ENCODE measurements around the gene RAB6D. TPM values are rescaled to one million over a fixed set of nuclear protein-coding genes. Genes with fewer than 3 reads are reported as not detected.
"Not testable (repeated sequence)": the region's sequence is repeated elsewhere in the genome, so short reads cannot be mapped to it uniquely, and the experiment has no call there.

RAB6D gene
- total RNA-seq (2014; rRNA removed; shearing (Covaris generic)): not detected in 2 replicates

DNA sequence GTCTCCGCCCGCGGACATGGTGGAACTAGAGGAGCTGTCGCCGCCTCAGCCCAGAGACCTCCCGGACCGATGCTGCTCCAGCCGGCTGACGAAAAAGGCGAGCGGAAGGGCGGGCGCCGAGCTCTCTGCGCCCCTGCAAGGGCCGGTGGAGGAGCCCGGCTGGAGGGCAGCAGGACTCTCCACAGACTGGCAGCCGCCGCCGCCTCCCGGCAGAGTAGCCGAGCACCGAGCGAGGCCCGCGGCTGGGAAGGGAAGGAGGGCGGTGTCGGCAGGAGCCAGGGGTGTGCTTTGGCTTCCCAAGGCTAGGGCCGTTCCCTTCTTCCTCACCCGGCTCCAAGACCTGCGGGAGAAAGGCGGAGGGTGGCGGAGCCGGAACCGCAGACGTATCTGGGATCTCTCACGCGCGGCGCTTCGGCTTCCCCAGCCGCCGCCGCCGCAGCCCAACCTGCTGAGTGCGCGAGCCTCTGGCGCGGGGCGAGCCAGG lies at the start of gene RAB6D:
Gene RAB6D (minus strand): TSS at position 466 of the 484 bp plus-strand sequence. CDS start 448 bp downstream, at position 18.
- not testable (repeated sequence) for DNase-seq (ENCODE audit: low read depth)

DNA sequence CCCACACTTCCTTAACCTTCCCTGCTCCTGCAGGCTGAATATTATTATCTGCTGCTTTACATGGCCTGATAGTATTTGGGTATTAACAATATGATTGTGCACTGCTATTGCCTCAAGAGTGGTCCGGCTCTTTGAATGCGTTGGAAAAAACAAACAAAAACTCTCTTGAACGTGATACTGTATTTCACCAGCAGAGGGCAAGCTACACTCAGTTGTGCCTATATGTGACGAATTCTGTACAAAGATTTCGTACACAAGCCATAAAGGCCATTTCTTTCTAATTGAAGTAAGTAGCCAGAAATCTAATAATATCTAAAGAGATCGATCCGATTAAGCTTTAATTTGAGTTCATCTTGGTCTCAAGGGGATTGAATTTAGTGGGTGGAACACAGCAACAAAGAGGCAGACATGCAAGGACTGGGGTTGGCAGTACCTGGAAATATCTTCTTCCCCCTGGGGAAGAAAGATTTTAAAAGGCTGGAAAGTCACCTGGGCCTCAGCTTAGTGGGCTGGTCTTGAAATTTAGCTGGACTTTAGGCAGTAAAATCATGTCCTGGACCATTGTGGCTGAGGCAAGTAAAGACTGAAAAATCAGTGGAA lies 49.3 kb upstream of the RAB6D start:
- DNase-seq (ENCODE audit: low read depth): peak; percentile 43

DNA sequence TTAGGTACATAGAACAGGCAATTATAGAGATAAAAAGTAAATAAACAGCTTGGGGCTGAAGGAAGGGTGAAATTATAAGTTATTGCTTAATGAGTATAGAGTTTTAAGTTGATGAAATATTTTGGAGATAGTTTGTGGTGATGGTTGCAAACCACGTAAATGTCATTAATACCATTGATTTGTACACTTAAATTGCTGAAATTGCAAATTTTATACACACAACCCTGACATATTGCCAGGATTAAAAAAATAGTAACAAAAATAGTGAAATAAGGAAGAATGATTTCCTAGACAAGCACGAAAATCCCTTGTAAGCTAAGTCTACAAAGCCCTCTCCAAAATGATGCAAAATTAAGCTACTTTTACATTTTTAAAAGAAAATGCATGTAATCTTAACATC lies 46.2 kb upstream of the RAB6D start:
- no peak for DNase-seq (ENCODE audit: low read depth)

DNA sequence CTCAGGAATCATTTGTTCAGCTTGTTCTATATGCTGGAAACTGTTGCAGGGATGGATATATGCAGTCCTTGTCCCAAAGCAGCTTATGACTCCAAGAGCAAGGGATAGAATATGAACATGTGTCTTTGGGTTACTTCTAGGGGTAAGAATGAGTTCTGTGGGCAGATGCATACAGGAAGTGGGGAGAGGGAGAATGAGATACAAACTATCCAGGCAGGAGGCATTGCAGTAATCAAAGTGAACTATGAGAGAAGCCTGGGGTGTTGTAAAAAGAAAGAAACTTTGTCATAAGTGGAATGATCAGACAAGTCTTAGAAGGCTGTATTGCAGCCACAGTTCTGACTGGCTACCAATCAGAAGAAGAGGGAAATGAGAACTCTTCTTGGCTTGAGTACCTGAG lies 44.8 kb upstream of the RAB6D start:
- no peak for DNase-seq (ENCODE audit: low read depth)

DNA sequence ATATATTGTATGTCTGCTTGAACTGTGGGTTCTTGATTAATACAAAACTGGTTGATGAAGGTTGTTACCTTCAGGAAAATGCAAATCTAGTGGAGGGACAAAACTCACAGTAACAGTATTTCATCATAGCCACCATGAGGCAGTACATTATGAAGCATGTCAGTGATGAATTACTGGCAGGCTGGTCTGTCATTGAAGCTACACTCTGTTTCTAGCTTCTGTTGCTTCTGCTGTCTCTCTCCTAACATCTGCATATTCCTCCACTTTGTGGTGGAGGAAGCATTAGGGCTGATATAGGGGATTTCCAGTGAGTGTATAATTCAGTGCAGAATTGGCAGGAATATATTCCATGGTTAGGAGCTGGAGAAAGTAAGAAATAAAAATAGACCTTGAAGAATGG lies 44.2 kb upstream of the RAB6D start:
- no peak for DNase-seq (ENCODE audit: low read depth)

DNA sequence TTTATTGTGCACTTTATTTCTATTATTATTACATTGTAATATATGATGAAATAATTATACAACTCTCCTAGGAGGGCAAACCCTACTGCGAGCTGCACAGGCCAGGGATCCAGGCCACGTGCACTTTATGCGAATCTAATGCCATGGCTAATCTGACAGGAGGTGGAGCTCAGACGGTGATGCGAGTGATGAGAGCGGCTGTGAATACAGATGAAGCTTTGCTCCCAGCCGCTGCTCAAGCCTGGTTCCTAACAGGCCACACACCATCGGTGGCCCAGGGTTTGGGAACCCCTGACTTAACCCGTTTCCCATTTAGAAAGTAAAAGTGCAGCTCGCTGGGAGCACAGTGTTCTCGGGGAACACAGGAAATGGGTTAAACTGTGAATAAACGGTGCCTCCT lies 40.8 kb upstream of the RAB6D start:
- no peak for DNase-seq (ENCODE audit: low read depth)

DNA sequence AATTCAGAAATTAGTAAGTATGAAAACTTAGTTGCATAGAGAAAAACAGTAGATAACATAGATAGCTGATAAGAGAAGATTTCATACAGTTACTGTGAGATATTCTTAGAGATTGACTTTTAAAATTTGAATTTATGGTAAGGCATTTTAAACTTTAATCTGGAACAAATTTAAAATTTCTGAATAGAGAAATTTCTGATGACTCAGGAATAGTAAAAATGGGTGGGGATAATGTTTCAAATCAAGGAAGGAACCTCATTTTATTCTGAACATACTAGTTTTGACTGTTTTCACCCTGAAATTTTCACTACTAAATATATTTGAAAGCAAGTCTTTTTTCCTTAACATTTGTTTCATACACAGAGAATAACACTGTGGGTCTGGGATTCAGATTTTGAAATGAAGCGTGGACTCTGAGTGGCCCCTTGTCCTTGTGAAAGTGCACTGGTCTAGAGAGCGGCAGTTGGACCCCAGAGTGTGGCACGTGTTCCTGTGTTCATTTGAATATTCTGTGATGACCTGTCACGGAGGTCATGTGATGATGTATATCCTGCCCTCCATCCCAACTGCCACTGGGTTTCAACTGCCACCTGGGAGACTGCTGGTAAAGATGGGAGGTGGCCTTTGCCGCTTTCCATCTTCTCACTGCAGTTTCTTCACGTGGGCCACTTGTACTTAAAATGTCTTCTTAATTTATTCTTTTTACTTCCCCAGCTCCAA lies 38.5 kb upstream of the RAB6D start:
- DNase-seq (ENCODE audit: low read depth): no peak

DNA sequence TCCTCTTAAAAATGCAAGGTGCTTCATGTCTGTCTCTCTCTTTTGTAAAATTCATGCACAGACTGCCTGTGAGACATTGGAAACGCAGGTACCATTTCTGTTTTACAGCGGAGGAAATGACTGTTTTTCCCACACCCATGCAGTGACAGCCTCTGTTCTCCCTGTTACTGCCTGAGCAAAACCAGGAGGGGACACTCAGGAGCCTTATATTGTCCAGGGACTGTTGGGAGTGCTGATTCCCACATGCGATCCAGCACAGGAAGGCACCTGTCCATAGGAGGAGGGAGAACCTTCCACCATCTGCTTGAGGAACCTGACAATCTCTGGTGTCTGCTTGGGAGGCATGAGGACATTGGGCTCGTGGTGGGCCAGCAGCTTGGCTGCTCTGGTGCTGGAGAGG lies 36.9 kb upstream of the RAB6D start:
- no peak for DNase-seq (ENCODE audit: low read depth)

DNA sequence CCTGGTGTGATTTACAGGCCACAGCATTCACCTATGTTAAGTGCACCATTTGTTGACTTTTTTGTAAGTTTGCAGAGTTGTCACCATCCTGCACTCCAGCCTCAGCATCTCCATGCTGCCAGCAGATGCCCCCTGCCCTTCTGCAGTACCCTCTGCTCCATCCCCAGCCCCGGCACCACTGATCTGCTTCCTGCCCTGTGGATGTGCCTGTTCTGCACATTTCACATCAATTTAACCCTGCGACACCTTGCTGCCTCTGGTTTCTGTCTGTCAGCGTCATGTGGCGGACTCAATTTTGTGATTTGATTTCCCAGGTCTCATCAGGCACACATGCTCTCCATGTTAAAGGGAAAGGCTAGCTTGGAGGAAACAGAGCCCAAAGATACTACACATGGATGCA lies 36.5 kb upstream of the RAB6D start:
- not testable (repeated sequence) for DNase-seq (ENCODE audit: low read depth)

DNA sequence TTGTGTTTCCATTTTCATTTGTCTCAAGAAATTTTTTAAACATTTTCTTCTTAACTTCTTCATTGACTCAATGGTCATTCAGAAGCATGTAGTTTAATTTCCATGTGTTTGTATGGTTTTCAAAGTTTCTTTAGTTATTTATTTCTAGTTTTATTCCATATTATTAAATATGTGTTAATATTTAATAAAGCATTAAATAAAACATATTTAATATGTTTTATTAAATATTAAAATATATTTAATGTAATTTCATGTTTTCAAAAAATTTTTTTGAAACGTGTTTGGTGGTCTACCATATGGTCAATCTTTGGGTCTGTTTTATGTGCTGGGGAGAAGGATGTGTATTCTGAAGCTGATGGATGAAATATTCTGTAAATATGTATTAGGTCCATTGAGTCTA lies 32.2 kb upstream of the RAB6D start:
- not testable (repeated sequence) for DNase-seq (ENCODE audit: low read depth)

DNA sequence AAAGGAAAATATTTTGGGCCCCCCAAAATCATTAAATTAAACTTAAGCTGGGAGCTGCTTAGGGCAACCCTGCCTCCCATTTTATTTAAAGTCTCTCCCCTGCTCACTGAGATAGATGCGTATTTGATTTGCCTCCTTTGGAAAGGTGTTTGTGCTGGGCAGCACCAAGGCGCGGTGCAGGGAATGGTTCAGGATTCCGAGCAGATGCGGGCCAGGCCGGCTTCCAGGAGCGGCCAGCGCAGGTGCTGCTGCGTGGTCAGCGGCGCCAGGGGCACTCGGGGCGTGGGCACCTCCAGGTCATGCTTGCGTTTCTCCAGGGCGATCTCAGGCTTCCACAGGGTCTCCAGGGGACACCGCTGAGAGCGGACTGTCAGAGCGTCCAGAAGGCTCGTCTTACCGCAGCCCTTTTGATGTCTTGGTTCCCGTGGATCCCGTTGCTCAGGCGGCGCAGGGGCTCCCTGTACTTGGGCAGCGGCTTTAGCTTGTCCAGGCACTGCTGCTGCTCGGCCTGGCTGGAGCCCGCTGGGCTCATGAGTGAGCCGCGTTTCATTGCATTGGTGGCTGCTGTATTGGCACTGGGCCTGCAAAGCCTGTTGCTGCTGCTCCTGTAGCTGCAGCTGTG lies 31.2 kb upstream of the RAB6D start:
- not testable (repeated sequence) for DNase-seq (ENCODE audit: low read depth)

DNA sequence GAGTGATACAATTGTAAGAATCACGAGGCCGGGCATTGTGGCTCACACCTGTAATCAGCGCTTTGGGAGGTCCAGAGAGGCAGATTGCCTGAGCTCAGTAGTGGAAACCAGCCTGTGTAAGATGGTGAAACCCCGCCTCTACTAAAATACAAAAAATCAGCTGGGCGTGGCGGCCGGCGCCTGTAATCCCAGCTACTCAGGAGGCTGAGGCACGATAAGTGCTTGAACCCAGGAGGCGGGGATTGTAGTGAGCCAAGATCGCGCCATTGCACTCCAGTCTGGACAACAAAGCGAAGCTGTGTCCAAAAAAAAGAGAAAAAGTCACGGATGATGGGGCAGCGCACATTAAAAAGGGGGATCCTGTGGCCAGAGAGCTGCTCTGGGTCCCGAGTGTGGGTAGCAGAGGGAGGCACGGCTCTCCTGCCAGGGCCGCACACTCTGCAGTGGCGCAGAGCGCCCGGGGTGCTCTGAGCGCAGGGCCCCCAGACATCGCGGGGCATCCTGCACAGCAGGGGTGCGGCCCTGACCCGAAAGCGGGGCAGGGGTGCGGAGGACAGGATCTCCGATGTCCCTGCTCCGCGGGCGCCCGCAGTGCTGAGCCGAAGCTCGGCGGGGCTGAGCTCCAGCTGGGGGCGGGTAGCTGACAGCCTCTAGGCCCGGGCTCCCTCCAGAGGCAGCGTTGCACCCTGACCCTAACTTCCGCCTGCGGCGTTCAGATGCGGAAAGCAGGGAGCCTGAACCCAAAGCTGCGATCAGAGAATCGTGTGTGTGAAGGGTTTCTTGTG lies 30.4 kb upstream of the RAB6D start:
- no peak for DNase-seq (ENCODE audit: low read depth)

DNA sequence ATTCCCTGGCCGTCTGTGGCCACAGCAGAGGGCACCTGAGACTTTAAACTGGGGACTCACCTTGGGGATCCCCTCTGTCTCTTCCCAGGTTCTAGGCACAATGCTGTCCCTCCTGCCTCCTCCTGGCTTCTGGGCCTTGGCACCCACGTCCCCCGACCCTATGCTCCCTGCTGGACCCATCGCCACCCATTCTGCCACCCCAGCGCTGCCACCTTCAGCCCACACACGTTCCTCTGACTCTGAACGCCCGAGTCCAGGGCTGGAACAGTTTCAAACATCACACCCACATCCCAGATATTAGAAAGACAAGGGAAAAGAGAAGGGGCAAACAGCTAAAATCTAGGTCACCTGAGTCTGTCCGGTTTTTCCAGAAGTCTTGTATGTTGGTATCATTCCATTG lies 28.0 kb upstream of the RAB6D start:
- DNase-seq (ENCODE audit: low read depth): not testable (repeated sequence)

DNA sequence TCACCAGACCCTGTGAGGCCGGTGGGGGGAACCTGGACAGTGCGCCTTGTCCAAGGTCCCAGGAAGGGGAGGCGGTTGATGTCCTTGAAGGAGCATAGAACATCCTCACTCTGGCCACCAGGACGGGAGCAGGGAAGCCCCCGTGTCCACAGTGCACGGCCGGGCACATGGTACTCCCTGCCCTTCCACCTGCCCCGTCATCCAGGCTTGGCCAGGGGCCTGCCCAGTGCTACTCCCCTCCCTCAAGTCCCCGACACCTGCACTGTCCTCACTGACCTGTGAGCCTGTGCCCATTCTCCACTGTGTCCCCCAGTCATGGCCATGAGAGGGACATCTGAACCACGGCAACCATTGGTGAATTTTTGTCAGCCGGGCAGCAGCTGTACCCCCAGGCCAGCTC lies 27.5 kb upstream of the RAB6D start:
- not testable (repeated sequence) for DNase-seq (ENCODE audit: low read depth)

DNA sequence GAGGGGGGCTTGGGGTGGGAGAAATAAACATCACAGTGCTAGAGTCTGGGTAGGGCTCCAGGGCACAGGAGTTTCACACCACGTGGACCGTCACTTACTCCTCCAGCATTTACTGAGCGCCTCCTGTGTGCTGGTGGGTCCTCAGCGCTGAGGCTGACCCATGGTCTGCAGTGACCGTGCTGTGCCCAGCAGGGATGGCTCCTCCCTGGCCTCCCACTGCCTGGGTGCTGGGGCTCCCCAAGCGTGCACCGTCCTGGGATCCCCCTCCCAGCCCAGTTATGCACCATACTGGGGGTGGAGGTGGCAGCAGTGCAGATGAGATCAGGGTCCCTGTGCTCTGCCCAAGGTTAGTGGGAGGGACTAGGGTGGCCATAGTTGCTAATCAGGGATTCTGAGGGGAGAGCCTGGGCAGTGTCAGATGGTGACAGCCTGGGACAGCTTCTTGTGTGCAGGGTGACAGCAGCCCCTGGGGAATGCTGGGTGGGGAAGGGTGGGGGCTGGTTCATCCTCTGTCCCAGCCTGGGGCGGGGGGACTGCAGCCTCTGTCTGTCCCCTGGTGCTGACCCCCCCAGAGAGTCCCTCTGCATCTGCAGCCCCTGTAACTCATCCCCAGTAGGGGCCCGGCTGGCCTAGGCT lies 26.6 kb upstream of the RAB6D start:
- DNase-seq (ENCODE audit: low read depth): not testable (repeated sequence)

DNA sequence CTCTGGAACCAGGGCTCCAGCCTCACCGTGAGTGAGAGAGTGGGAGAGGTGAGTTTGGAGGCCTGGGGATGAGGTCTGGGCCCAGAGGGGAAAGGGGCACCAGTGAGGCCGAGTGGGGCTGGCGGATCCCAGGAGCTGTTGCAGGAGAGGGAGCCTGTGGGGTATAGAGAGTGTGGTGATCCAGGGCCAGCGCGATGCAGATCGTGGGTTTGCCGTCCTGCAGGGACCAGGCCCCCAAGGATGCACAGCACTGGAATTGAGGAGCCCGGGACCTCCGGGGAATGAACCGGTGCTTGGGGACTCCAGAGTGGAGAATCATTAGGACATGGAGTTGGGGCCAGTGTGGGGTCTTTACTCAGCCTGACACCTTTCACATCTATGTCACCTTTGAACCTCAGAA lies 25.7 kb upstream of the RAB6D start:
- DNase-seq (ENCODE audit: low read depth): no peak

DNA sequence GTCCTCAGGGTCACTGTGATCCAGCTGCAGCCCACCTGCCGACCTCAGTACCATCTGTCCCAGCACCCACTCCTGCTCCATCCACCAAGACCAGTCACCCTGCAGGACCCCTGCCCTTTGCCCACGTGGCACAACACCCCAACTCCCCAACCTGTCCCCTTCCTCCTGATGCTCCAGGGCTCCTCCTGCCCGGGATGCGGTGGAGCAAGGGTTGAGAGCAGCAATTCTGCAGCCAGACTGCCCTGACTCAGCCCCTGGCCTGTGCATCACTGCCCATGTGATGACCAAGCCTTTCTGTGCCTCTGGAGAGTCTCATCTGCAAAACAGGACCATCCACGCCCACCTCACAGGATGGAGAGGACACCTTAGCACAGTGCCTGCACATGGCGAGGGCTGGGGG lies 24.9 kb upstream of the RAB6D start:
- DNase-seq (ENCODE audit: low read depth): not testable (repeated sequence)

DNA sequence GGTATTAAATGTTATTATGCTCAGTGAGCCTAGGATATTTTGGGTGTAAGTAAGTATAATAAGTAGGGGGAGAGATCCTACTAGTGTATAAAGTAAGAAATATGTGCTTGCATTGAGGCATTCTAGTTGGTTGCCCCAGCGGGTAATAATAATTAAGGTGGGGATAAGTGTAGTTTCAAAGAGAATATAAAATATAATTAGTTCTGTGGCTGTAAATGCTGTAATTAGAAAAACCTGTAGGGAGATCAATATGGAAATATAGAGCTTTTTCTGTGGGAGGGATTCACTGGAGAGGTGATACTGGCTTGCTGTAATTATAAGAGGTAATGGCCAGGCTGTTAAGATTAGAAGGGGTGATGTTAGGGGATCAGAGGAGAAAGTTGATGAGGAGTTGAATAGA lies 9.1 kb upstream of the RAB6D start:
- not testable (repeated sequence) for DNase-seq (ENCODE audit: low read depth)

DNA sequence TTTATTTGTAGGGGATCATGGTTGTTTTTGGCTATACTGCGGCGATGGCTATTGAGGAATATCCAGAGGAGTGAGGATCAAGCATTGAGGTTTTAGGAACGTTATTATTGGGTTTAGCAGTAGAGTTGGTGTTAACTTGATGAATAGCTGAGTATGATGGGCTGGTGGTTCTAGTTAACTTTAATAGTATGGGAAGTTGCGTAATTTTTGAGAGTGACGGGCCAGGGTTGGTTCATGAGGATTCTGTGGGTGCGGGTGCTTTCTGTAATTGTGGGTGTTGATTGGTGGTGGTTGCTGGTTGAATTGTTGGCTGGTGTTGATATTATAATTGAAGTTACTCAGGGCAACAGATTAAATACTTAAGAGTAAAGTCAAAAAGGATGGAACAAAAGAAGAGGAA lies 6.0 kb upstream of the RAB6D start:
- DNase-seq (ENCODE audit: low read depth): no peak

DNA sequence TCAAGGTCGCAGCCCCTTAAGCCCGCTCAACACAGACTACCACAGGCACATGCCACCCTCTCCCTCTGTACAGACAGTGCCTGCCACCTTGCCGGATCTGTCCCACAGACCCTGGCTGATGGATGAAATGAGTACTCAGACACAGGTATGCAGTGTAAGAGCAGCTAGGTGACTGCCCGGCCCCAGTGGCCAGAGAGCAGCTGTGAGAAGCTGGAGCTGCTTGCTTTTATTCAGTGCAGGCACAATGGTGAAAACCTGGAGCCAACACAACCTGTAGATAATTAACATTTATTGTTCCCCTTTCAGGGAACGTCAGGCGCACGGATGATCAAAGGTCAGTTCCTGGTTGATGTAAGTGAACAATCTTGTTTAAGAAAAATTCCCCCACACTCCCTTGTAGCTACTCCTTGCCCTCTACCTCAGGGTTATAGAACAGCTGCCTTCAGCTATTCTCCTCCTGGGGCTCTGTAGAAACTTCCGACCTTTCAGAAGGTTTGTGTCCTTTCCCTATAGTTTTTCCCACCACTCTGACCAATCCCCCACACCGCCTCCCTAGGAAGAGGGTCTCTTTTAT lies 4.6 kb upstream of the RAB6D start:
- not testable (repeated sequence) for DNase-seq (ENCODE audit: low read depth)

DNA sequence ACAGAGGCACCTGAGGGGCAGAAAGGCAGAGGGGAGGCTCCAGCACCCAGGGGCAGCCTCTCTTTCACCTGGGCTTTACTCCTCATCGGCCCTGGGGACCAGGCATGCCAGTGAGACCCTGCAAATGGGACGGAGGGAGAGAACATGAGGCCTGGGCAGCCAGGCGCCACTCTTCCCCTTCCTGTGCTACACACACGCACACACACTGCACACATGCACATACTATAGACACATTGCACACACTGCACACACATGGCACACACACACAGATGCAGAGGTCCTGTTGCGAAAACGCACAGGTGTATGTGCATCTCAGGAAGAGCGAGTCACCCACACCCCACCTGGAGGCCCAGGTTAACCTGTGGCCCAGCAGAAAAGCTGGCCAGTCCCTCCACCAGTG lies 3.4 kb upstream of the RAB6D start:
- DNase-seq (ENCODE audit: low read depth): no peak

Data from Daoy (cell line).